Activated T-cell treated with anti-CD3 and anti-CD28 coated beads, Interleukin-2, amount 50 U/mL, for 4 hours (primary cell): ENCODE results near the gene CEP44. TPM values are rescaled to one million over a fixed set of nuclear protein-coding genes. Genes with fewer than 3 reads are reported as not detected.
"Not testable (repeated sequence)": the region's sequence is repeated elsewhere in the genome, so short reads cannot be mapped to it uniquely, and the experiment has no call there.

Experiments
- ATAC-seq, 2 donors: fragments of 200-7000 bp; cut with Tn5 transposase; one replicate each; pipeline ENCODE4 v1.10.0; 2021
- DNase-seq: peaks from one replicate; pipeline ENCODE4 v3.0.0-alpha.2; 2020
- H3K27me3 Mint-ChIP-seq: one replicate; pipeline ENCODE4 v1.8.0; 2021; ENCODE audit warnings: low read depth, mixed read lengths
- H3K36me3 Mint-ChIP-seq: one replicate; pipeline ENCODE4 v1.8.0; 2022; ENCODE audit warnings: mixed read lengths; ENCODE audit not compliant: insufficient read depth
- H3K4me1 Mint-ChIP-seq: one replicate; pipeline ENCODE4 v1.8.0; 2021; ENCODE audit warnings: low read depth, mixed read lengths
- H3K4me3 Mint-ChIP-seq: one replicate; pipeline ENCODE4 v1.8.0; 2021; ENCODE audit warnings: mild to moderate bottlenecking, moderate library complexity, mixed read lengths
- H3K9me3 Mint-ChIP-seq: one replicate; pipeline ENCODE4 v1.8.0; 2021; ENCODE audit warnings: mixed read lengths
- total RNA-seq, 3 donors: library from RNA; stranded (reverse); gene quantifications; one replicate each; pipeline ENCODE4 v1.2.1, GENCODE V29; 2021

Gene CEP44
- total RNA-seq, 3 donors from 2014 or later = 9.4 to 11.3 (median 10.1) TPM

DNA sequence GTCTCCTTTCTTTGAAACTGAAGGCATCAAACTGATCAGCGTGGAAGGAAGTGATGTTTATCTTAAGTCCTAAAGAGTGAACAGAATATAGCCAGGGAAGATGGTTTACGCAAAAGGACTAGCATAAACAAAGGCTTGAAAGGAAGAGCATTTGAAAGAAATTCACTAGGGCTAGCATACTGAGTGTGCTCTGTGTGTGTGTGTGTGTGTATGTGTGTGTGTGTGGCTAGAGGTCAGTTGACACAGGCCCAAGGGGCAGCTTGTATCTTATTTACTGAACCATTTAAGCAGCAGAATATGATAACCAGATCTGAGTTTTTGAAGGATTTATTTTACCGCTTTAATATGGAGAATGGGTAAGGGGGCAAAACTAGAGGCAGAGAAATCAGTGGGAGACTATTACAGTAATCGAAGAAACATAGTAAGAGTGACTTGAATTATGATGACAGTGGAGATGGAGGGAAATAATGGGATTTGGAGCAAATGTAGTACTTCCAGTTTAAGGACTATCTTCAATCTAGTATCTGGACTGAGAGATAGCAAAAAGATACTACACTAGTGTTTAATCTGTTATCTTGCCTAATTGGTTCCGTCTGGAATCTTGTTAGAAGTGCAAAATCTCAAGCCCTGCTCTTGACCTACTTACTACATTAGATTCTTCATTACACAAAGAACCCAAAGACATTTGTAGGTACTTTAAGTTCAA is 36.9 kb downstream of the CEP44 start:
- DNase-seq (no peak), ATAC-seq (no peak)
- Mint-ChIP-seq H3K36me3 (no peaks in the 10 kb centered on the region), H3K4me1 (no peaks in the 10 kb centered on the region), H3K9me3 (no peaks in the 10 kb centered on the region), H3K27me3 (no peaks in the 10 kb centered on the region), H3K4me3 (no peak overlapping the region)

DNA sequence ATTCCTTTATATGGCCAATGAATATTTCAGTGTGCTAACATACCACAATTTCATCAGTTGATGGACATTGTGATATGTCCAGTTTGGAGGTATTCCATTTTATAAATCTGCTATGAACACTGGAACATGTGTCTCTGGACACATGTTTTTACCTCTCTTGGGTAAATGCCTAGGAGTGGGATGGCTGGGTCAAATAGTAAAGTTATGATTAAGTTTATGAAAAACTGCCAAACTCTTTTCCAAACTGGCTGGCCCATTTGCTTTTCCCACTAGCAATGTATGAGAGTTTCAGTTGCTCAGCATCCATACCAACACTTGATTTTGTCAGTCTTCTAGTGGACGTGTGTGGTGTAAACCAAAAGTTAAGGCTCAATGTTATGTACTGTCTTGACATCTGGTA is 40.5 kb downstream of the CEP44 start:
- H3K4me1 Mint-ChIP-seq = no peaks in the 10 kb centered on the region

DNA sequence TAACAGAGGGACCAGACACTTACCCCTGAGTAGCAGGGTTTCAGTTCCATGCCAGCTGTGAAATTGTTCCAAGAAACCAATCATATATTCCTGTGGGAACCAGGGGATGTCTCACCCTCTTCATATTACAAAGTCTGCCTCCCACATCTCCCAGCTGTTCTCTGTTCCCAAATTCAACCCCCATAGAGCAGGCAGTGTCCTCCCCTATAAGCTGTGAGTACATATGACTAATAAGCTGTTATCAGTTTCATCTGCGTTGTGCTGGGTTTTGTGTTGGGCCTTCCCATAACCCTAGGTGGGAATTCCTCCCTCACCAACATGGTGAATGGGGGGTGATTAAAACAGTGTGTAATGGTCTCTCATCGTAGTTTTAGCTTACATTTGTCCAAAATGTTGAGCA is 41.0 kb downstream of the CEP44 start:
- DNase-seq (no peak), ATAC-seq (no peak)
- H3K36me3 Mint-ChIP-seq = no peaks in the 10 kb centered on the region
- no peak overlapping the region for H3K4me3 Mint-ChIP-seq
- no peaks in the 10 kb centered on the region for H3K27me3 Mint-ChIP-seq
- no peaks in the 10 kb centered on the region for H3K4me1 Mint-ChIP-seq
- H3K9me3 Mint-ChIP-seq = no peaks in the 10 kb centered on the region

More for the DNA sequence above, 40.5 kb downstream of the CEP44 start:
- no peak for ATAC-seq
- DNase-seq = no peak
- Mint-ChIP-seq H3K9me3 (no peaks in the 10 kb centered on the region), H3K27me3 (no peaks in the 10 kb centered on the region), H3K4me3 (no peak overlapping the region), H3K36me3 (no peaks in the 10 kb centered on the region)

DNA sequence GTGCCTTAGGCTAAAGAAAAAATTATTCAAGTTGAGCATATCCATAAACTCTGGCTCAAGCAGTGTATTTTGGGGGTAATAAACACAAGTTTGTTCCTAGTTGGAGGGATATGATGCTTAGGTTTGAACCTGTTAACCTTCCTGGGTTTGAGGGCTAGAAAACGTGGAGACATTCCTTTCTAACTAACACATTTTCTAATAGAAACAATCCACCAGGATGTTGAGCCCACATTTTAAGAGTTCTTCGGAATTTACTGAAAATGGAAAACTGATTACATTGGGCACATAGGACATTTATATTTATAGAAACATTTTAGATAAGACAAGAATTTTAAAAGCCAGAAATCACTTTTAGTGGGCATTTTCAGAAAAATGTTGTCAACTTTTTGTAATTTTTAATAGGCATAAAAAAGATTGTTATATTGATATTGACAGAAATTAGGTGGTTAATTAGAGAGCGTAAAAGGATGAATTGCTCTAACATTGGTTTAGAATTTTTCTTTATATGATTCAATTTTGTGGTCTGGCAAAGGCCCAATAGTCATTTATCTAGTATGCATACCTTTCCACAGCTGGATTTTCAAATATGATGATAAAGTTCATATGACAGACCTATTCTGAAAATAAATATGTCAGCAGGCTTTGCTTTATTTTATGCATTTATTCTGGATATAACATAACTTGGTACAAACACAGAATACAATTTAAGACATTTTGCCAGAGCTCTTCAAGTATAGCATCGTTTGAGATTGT is 49.2 kb downstream of the CEP44 start:
- no peak for DNase-seq
- H3K4me3 Mint-ChIP-seq = no peak overlapping the region
- no peaks in the 10 kb centered on the region for H3K4me1 Mint-ChIP-seq
- no peaks in the 10 kb centered on the region for H3K36me3 Mint-ChIP-seq
- no peaks in the 10 kb centered on the region for H3K9me3 Mint-ChIP-seq
- no peak for ATAC-seq
- no peaks in the 10 kb centered on the region for H3K27me3 Mint-ChIP-seq

DNA sequence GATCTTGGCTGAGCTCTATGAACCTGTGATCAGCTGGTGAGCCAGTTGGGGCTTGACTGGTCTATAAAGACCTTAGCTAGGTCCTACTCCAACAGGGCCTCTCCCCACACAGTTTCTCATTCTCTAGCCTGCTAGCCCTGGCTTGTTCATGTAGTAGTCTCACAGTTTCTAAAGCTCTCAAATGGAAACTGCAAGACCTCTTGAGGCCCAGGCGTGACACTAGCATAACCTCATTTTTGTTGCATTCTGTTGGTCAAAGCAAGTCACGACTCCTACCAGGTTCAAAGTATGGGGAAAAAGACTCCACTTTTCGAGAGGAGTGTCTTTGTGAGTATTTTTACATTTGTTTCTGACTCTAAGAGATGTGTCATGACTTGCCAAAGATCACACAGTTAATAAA is 50.9 kb downstream of the CEP44 start:
- H3K9me3 Mint-ChIP-seq = no peaks in the 10 kb centered on the region
- no peak overlapping the region for H3K4me3 Mint-ChIP-seq
- no peaks in the 10 kb centered on the region for H3K36me3 Mint-ChIP-seq
- DNase-seq (no peak), ATAC-seq (no peak)
- no peaks in the 10 kb centered on the region for H3K27me3 Mint-ChIP-seq
- no peaks in the 10 kb centered on the region for H3K4me1 Mint-ChIP-seq

DNA sequence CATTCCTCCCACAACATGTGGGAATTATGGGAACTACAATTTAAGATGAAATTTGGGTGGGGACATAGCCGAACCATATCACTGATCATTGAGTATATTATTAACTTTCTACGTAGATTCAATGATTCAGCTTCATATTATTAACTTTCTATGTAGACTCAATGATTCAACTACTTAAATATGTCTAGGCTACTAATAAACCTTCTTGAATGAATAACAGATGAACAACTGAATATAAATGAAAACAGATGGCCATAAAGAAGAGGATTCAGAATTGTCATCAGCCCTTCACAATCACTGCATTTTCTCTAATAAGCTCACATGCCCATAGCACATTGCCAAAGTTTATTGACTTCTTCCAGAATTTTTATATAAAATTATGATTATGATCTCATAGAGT is 57.0 kb downstream of the CEP44 start:
- no peak overlapping the region for H3K4me3 Mint-ChIP-seq
- ATAC-seq (no peak), DNase-seq (no peak)
- H3K27me3 Mint-ChIP-seq = peaks cover 3% of the 10 kb centered on the region
- H3K4me1 Mint-ChIP-seq = no peaks in the 10 kb centered on the region
- no peaks in the 10 kb centered on the region for H3K36me3 Mint-ChIP-seq
- H3K9me3 Mint-ChIP-seq = no peaks in the 10 kb centered on the region

DNA sequence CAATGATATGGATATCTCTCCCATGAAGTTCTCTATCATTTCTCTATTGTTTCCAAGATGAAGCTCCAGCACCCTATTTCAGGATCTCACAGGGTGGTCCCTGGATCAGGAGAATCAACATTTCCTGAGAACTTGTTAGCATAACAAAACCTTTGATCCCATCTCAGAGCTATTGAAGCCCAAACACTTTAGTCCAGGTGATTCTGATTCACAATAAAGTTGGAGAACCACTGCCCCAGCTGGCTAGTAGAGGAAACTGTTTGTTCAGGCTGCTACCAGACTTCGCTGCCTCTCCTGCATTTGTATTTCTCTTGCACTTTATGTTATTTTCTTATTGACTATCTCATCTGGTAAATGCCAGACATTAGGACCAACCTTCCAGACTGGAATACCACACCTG is 65.4 kb downstream of the CEP44 start:
- no peak for ATAC-seq
- Mint-ChIP-seq H3K4me1 (no peaks in the 10 kb centered on the region), H3K27me3 (peaks cover 9% of the 10 kb centered on the region), H3K36me3 (peaks cover 2% of the 10 kb centered on the region), H3K4me3 (no peak overlapping the region), H3K9me3 (peaks cover 8% of the 10 kb centered on the region)
- no peak for DNase-seq

DNA sequence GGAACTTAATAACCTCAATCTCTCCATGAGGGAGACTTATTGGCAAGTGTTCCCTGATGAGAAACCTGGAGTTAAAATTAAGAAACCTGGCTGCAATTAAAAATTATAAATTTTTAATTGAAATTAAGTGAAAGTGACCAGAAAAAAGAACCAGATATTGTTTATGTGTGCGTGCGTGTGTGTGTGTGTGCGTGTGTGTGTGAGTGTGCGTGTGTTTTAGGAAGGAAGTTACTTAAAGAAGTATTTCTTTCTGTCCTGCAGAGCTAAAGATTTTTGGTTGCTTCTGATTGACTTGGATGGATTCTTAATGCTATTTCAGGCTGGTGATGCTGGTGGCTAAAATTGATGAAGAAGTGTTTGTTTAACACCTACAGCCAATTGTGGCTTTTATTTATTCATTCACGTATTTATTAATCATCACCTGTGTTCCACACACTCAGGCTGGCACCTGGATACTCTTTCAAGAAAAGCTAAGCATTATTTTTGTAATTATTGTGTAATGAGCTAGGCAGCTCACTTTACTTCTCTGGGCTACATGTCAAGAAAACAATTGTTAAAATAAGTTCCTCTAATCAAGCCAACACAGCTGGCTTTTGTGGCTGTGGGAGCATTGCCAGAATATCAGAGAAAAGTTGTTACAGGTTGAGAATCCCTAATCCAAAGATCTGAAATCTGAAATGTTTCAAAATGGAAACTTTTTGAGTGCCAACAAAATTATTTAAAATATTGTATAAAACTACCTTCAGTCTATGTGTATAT is 68.5 kb downstream of the CEP44 start:
- ATAC-seq (no peak), DNase-seq (no peak)
- Mint-ChIP-seq H3K36me3 (peaks cover 2% of the 10 kb centered on the region), H3K9me3 (peaks cover 8% of the 10 kb centered on the region), H3K4me1 (no peaks in the 10 kb centered on the region), H3K4me3 (no peak overlapping the region), H3K27me3 (peaks cover 8% of the 10 kb centered on the region)

DNA sequence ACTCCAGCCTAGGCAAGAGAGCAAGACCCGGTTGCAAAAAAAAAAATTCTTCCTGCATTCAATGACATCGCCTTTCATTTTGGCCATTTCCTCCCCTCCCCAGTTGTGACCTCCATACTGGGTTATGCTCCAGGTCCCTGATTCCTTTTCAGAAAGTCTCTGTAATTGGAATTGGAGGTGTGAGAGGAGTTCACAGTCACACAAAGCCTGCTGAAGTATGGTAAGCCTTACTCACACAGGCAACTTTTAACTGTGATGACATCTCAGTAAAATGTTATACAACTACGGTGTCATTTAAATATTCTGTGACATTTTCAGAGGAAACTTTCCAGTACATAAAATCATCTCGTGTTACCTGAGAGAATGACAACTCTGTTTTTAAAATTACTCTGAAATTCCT is 73.6 kb downstream of the CEP44 start:
- DNase-seq = no peak
- Mint-ChIP-seq H3K9me3 (no peaks in the 10 kb centered on the region), H3K27me3 (peaks cover 10% of the 10 kb centered on the region), H3K4me1 (peaks cover 6% of the 10 kb centered on the region), H3K36me3 (no peaks in the 10 kb centered on the region), H3K4me3 (no peak overlapping the region)
- no peak for ATAC-seq

DNA sequence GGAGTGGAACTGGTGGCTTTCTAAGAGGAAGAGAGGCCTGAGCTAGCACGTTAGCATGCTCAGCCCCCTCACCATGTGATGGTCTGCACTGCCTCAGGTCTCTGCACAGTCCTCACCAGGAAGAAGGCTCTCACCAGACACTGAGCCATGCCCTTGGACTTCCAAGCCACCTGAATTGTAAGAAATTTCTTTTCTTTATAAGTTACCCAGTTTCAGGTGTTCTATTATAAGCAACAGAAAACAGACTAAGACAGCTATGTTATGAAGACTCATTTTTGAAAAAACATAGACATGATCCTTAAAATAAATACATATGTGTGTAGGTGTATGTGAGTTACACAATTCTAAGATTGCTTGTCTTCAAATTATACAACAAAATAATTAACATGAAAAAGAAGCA is 74.7 kb downstream of the CEP44 start:
- Mint-ChIP-seq H3K9me3 (no peaks in the 10 kb centered on the region), H3K27me3 (peaks cover 10% of the 10 kb centered on the region), H3K36me3 (no peaks in the 10 kb centered on the region), H3K4me3 (no peak overlapping the region), H3K4me1 (peaks cover 6% of the 10 kb centered on the region)
- DNase-seq (no peak), ATAC-seq (peak; percentile 11 to 19)

DNA sequence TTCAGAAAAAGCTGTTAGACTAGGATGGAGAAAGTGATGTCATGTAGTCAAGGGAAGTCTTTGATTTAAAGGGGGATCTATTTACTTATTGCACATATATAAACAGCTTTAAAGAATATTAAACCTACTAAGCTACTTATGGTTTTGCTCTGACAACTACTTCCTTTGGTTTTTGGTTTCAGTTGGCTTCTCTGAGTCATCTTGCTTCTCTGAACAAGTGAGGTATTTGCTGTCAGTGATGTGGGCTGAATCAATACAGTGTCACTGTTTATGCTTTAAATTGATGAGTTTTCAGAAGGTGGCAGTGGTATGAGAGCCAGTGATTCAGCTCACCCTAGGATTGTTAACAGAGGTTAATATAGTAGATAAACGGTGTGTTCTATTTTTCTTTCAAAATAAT is 75.1 kb downstream of the CEP44 start:
- ATAC-seq (peak; percentile 91 to 97), DNase-seq (no peak)
- H3K36me3 Mint-ChIP-seq = no peaks in the 10 kb centered on the region
- peaks cover 6% of the 10 kb centered on the region for H3K4me1 Mint-ChIP-seq
- no peaks in the 10 kb centered on the region for H3K9me3 Mint-ChIP-seq
- no peak overlapping the region for H3K4me3 Mint-ChIP-seq
- peaks cover 7% of the 10 kb centered on the region for H3K27me3 Mint-ChIP-seq

DNA sequence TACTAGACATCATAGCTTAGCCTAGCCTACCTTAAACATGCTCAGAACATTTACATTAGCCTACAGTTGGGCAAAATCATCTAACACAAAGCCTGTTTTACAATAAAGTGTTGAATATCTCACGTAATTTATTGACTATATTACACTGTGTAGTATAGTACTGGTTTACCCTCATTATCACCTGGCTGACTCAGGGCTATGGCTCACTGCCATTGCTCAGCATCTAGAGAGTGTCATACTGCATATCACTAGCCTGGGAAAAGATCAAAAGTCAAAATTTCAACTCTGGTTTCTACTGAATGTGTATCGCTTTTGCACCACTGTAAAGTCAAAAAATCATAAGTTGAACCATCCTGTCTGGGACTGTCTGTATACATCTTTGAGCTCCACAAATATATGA is 78.6 kb downstream of the CEP44 start:
- H3K9me3 Mint-ChIP-seq = no peaks in the 10 kb centered on the region
- H3K4me3 Mint-ChIP-seq = no peak overlapping the region
- DNase-seq = no peak
- no peak for ATAC-seq
- no peaks in the 10 kb centered on the region for H3K36me3 Mint-ChIP-seq
- peaks cover 6% of the 10 kb centered on the region for H3K4me1 Mint-ChIP-seq
- H3K27me3 Mint-ChIP-seq = peaks cover 2% of the 10 kb centered on the region

DNA sequence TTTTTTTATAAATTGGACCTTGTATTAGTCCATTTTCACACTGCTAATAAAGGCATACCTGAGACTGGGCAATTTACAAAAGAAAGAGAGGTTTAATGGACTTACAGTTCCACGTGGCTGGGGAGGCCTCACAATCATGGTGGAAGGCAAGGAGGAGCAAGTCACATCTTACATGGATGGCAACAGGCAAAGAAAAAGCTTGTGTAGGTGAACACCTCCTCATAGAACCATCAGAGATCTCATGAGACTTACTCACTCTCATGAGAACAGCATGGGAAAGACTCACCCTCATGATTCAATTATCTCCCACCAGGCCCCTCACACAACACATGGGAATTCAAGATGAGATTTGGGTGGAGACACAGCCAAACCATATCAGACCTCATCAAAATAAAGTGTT is 80.1 kb downstream of the CEP44 start:
- H3K4me3 Mint-ChIP-seq, ATAC-seq, H3K9me3 Mint-ChIP-seq, H3K36me3 Mint-ChIP-seq, H3K4me1 Mint-ChIP-seq, H3K27me3 Mint-ChIP-seq, DNase-seq: not testable (repeated sequence)

DNA sequence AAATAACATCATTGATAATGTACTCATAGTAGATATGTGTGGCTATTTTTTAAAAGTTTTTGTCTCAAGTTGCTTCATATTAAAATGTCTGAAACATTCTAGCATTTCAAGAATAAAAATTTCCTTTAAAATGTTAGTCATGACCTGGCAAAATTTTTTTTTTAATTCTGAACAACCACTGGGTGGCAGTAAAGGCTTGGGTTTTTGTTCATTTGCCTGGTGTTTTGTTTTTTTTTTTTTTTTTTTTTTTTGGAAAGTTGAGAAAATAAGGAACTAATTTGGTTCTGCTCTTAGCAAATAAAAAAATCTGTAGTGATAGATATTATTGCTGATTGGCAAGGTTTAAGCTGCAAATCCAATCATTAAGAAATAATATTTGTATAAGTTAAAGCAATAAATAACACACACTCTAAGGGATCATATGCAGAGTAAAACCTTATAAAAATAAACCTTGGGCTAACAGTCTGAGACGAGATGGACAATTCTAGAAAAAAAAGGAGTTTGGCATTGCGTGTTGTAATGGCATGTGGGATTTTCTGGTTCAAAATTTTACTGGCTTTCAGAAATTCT is 81.4 kb downstream of the CEP44 start:
- ATAC-seq (no peak), DNase-seq (no peak)
- H3K36me3 Mint-ChIP-seq = no peaks in the 10 kb centered on the region
- no peaks in the 10 kb centered on the region for H3K4me1 Mint-ChIP-seq
- no peaks in the 10 kb centered on the region for H3K27me3 Mint-ChIP-seq
- H3K9me3 Mint-ChIP-seq = no peaks in the 10 kb centered on the region
- H3K4me3 Mint-ChIP-seq = no peak overlapping the region
